ENCODE data around the gene ATAD3C. TPM values are rescaled to one million over a fixed set of nuclear protein-coding genes. Genes with fewer than 3 reads are reported as not detected.

Gene ATAD3C
- total and polyA plus RNA-seq, 2 experiments from 2014 or later: 0.51 TPM; not detected in 1

DNA sequence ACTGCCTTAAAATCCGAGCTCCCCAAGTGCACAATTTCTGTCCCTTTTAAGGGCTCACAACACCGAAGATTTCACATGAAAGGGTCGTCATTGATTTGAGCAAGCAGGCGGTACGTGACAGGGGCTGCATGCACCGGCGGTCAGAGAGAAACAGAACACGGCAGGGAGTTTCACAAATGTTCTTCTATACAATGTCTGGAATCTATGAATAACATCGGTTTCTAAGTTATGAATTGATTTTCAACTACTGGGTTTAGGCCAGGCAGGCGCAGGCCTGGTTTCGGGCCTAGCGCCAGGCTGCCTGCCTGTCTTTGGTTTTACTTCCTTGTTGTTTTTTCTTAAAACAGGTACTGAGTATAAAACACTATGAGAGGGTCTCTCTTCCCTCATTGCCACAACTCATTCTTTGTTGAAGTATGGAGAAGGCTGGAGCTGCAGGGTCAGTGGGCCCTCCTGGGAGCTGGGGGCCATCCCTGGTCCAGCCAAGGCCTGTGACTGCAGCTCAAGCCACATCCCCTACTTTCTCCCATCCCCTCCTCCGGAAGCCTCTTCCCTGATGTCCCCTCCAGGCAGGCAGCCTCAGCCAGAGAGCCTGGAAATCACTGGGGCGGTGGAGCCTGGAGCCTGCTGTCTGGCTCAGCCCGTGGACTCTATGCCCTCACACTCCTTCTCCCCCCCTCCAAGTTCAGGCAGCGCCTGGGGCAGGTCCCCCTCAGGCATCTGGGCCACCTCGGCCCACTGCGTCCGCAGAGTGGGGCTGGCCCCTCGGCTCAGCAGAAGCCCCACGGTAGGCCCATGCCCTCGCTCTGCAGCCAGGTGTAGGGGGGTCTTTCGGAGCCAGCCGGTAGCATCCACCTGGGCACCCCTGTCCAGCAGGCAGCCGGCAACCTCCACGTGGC lies 30.8 kb upstream of the ATAD3C start:
- no peak overlapping the region for H3K4me2 ChIP-seq (ENCODE audit: unreplicated experiment)
- no peaks in the 10 kb centered on the region for H3K36me3 ChIP-seq (ENCODE audit: low read depth)
- no peaks in the 10 kb centered on the region for H3K27me3 ChIP-seq (replicated peaks; ENCODE audit: insufficient read depth)
- H3K4me3 ChIP-seq: no peak overlapping the region
- no peak overlapping the region for H3K27ac ChIP-seq
- in situ Hi-C loops (cut with MboI): no loop called here
- no peak overlapping the region for H2AFZ ChIP-seq
- H3K4me1 ChIP-seq (ENCODE audit: insufficient read depth): no peaks in the 10 kb centered on the region
- no peak for DNase-seq
- TF ChIP-seq EZH2phosphoT487 (IDR thresholded peaks at IDR 0.05; ENCODE audit: insufficient read depth, low read depth) (no peak), EZH2 (IDR thresholded peaks at IDR 0.05; ENCODE audit: insufficient read depth, poor library complexity, severe bottlenecking) (no peak)
- H3K9me3 ChIP-seq (ENCODE audit: low read depth): no peaks in the 10 kb centered on the region
- no peaks in the 10 kb centered on the region for H3F3A ChIP-seq (ENCODE audit: insufficient read depth)
- no peaks in the 10 kb centered on the region for H3K9me2 ChIP-seq (ENCODE audit: insufficient read depth)
- H3K9ac ChIP-seq: no peak overlapping the region
- H3K79me2 ChIP-seq (ENCODE audit: insufficient read depth): no peaks in the 10 kb centered on the region
- H4K20me1 ChIP-seq (ENCODE audit: insufficient read depth): no peaks in the 10 kb centered on the region
- WGBS, 2 experiments (ENCODE audit: low coverage in 1 of 2, low lambda C conversion rate in 2 of 2, missing lambda C conversion rate in 2 of 2): 89 to 90% methylated on average over 23 to 26 of the region's 26 CpGs

DNA sequence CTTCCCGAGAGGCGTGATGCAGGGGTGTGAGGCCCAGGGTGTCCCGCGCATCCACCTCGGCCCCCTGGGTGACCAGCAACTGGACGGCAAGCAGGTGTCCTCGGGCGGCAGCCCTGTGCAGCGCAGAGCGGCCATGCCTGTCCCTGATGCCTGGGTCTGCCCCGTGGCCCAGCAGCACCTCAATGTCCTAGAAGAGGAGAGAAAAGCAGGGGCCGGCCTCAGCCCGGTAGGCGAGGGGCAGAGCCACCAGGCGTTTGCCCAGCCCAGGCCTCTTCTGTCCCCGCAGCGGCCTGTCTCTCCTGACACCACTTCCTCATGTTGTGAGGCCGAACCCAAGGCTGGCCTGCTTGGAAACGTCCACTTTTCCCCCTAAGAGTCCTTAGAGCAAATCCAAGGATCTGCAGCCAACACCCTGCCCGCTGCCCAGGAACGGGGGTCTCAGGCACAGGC lies 30.1 kb upstream of the ATAD3C start:
- in situ Hi-C loops (cut with MboI): no loop called here
- Histone ChIP-seq H3K4me1 (ENCODE audit: insufficient read depth) (no peaks in the 10 kb centered on the region), H3K4me3 (no peak overlapping the region), H2AFZ (peak overlapping the region; percentile 68), H3K9ac (peak overlapping the region; percentile 46; the same call in 1 of the 2 replicates), H3K9me3 (ENCODE audit: low read depth) (no peaks in the 10 kb centered on the region), H4K20me1 (ENCODE audit: insufficient read depth) (no peaks in the 10 kb centered on the region), H3K4me2 (ENCODE audit: unreplicated experiment) (no peak overlapping the region), H3K79me2 (ENCODE audit: insufficient read depth) (no peaks in the 10 kb centered on the region), H3K27ac (no peak overlapping the region), H3K27me3 (replicated peaks; ENCODE audit: insufficient read depth) (no peaks in the 10 kb centered on the region), H3K36me3 (ENCODE audit: low read depth) (no peaks in the 10 kb centered on the region), H3K9me2 (ENCODE audit: insufficient read depth) (no peaks in the 10 kb centered on the region), H3F3A (ENCODE audit: insufficient read depth) (no peaks in the 10 kb centered on the region)
- no peak for DNase-seq
- TF ChIP-seq EZH2phosphoT487 (IDR thresholded peaks at IDR 0.05; ENCODE audit: insufficient read depth, low read depth): no peak
- TF ChIP-seq EZH2 (IDR thresholded peaks at IDR 0.05; ENCODE audit: insufficient read depth, poor library complexity, severe bottlenecking): no peak
- WGBS, 2 experiments (ENCODE audit: low coverage in 1 of 2, low lambda C conversion rate in 2 of 2, missing lambda C conversion rate in 2 of 2): 82 to 84% methylated on average over 20 to 21 of the region's 21 CpGs

DNA sequence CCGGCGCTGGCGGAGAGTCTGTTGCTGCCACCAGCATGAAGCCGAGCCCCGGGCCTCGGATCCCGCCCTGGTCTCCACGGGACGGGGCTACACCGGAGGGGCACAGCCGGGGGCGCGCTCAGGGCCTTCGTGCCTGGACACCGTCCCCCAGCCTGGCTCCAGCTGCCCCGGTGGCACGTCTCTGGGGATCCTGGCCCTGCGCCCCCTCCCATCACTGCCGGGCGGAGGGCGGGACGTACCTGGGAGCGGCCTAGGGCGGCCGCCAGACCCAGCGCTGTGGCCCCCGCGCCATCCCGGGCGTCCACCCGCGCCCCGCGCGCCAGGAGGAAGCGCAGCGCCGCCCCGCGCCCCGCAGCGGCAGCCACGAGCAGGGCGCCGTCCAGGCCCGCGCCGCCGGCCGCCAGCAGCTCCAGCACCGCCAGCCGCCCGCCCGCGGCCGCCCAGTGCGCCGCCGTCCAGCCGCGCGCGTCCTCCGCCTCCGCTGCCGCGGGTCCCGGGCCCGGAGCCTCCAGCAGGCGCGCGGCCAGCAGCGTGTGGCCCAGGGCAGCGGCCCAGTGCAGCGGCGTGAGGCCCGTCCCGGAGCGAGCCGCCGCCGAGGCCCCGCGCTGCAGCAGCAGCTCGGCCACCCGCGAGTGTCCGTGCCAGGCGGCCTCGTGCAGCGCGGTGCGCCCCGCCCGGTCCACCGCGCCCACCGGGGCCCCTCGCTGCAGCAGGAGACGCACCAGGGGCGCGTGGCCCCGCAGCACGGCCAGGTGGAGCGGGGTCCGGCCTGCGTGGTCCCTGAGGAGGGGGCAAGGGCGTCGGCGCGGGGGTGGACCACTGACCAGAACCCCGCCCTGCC lies 29.5 kb upstream of the ATAD3C start:
- in situ Hi-C loops (cut with MboI): no loop called here
- Histone ChIP-seq H3K9me2 (ENCODE audit: insufficient read depth) (no peaks in the 10 kb centered on the region), H3K4me1 (ENCODE audit: insufficient read depth) (no peaks in the 10 kb centered on the region), H3K9me3 (ENCODE audit: low read depth) (no peaks in the 10 kb centered on the region), H3K27me3 (replicated peaks; ENCODE audit: insufficient read depth) (no peaks in the 10 kb centered on the region), H2AFZ (peak overlapping the region; percentile 68), H3K4me2 (ENCODE audit: unreplicated experiment) (no peak overlapping the region), H3K9ac (peak overlapping the region; percentile 46; the same call in 1 of the 2 replicates), H3K27ac (no peak overlapping the region), H3K4me3 (no peak overlapping the region), H3F3A (ENCODE audit: insufficient read depth) (no peaks in the 10 kb centered on the region), H3K79me2 (ENCODE audit: insufficient read depth) (no peaks in the 10 kb centered on the region), H4K20me1 (ENCODE audit: insufficient read depth) (no peaks in the 10 kb centered on the region), H3K36me3 (ENCODE audit: low read depth) (no peaks in the 10 kb centered on the region)
- peak; percentile 65 for DNase-seq
- WGBS, 2 experiments (ENCODE audit: low coverage in 1 of 2, low lambda C conversion rate in 2 of 2, missing lambda C conversion rate in 2 of 2): 8 to 10% methylated on average over 48 to 60 of the region's 112 CpGs
- TF ChIP-seq EZH2phosphoT487 (IDR thresholded peaks at IDR 0.05; ENCODE audit: insufficient read depth, low read depth): no peak
- no peak for TF ChIP-seq EZH2 (IDR thresholded peaks at IDR 0.05; ENCODE audit: insufficient read depth, poor library complexity, severe bottlenecking)

DNA sequence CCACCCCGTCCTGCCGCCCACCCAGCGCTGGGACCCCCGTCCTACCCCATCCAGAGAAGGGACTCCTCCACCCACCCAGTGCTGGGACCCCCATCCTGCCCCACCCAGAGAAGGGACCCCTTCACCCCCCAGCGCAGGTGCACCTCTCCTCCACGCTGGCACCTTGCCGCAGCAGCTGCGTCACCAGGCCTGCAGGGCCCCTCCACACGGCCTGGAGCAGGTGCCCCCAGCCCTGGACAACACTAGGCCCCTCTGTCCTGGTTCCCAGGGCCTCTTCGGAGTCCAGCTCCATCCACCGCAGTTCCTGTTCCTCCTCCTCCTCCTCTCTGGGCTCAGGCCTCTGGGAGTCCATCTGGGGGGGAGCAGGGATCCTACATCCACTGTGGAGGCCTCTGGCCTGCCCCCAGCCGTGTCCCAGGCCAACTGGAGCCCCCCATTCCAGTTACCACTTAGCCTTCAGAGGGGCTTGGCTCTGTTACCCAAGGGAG lies 28.8 kb upstream of the ATAD3C start:
- in situ Hi-C loops (cut with MboI): no loop called here
- H3K4me1 ChIP-seq (ENCODE audit: insufficient read depth): no peaks in the 10 kb centered on the region

More for the DNA sequence above, 28.8 kb upstream of the ATAD3C start:
- TF ChIP-seq EZH2phosphoT487 (IDR thresholded peaks at IDR 0.05; ENCODE audit: insufficient read depth, low read depth) (no peak), EZH2 (IDR thresholded peaks at IDR 0.05; ENCODE audit: insufficient read depth, poor library complexity, severe bottlenecking) (no peak)
- H3K27me3 ChIP-seq (replicated peaks; ENCODE audit: insufficient read depth): no peaks in the 10 kb centered on the region
- WGBS, 2 experiments (ENCODE audit: low coverage in 1 of 2, low lambda C conversion rate in 2 of 2, missing lambda C conversion rate in 2 of 2): 73 to 74% methylated on average over 7 to 10 of the region's 12 CpGs
- no peak overlapping the region for H3K27ac ChIP-seq
- H3F3A ChIP-seq (ENCODE audit: insufficient read depth): no peaks in the 10 kb centered on the region
- no peaks in the 10 kb centered on the region for H3K79me2 ChIP-seq (ENCODE audit: insufficient read depth)
- H2AFZ ChIP-seq: no peak overlapping the region
- no peaks in the 10 kb centered on the region for H4K20me1 ChIP-seq (ENCODE audit: insufficient read depth)
- DNase-seq: no peak
- H3K9me3 ChIP-seq (ENCODE audit: low read depth): no peaks in the 10 kb centered on the region
- no peak overlapping the region for H3K4me3 ChIP-seq
- H3K4me2 ChIP-seq (ENCODE audit: unreplicated experiment): no peak overlapping the region
- no peaks in the 10 kb centered on the region for H3K36me3 ChIP-seq (ENCODE audit: low read depth)
- no peaks in the 10 kb centered on the region for H3K9me2 ChIP-seq (ENCODE audit: insufficient read depth)
- no peak overlapping the region for H3K9ac ChIP-seq

Data from GM23248 (cell line).